HG03457 (cell line): ENCODE data around the gene MARK4.

ENCODE experiments used
- ATAC-seq: cut with Tn5 transposase; IDR thresholded peaks from one replicate; pipeline ENCODE4 v1.9.1; 2021; ENCODE audit warnings: moderate number of reproducible peaks; ENCODE audit not compliant: unreplicated experiment

The MARK4 gene

DNA sequence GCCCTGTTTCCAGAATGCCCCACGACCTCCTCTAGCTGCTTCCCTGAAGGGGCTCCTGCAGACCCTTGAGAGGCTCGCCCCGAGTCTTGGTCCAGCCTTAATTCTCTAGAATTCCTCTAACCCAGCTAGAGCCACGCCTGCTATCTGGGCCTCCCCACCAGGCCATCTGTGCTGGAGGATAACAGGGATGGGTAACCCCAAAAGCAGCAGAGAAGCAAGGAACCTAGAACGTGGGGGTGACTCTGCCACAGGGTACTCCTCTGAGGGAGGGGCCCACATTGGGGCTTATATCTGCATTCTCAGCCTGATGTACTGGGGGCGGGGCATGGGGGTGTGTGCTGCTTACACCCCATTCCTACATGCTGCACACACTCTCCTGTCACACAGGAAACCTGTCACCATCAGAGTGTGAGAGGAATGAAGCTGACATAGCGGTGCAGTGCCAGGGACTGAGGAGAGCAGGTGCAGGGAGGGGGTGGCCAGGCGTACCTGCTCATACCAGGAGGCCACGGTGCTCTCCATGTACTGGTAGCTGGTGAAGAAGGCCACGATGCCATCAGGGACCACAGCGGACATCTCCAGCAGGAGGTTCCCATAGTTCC lies 103.3 kb downstream of the MARK4 start:
- ATAC-seq: no peak
